NCI-H2227 (cell line): ENCODE data around the gene NBPF10.
"Not testable (repeated sequence)": the region's sequence is repeated elsewhere in the genome, so short reads cannot be mapped to it uniquely, and the experiment has no call there.

Experiments
- DNase-seq: peaks from one replicate; lab custom pipeline; 2025; ENCODE audit not compliant: unreplicated experiment; lab: John Stamatoyannopoulos, UW

NBPF10 gene

GRCh38 chr1:146144465-146144864 lies at the start of gene NBPF10:
Gene NBPF10 (minus strand): TSS chr1:146144804. CDS start chr1:146144769, 35 bp downstream.
- not testable (repeated sequence) for DNase-seq

- DNase-seq, result not testable (repeated sequence)
Observed at GRCh38 chr1:146174531-146174930, 29.9 kb upstream of the NBPF10 start.

DNA sequence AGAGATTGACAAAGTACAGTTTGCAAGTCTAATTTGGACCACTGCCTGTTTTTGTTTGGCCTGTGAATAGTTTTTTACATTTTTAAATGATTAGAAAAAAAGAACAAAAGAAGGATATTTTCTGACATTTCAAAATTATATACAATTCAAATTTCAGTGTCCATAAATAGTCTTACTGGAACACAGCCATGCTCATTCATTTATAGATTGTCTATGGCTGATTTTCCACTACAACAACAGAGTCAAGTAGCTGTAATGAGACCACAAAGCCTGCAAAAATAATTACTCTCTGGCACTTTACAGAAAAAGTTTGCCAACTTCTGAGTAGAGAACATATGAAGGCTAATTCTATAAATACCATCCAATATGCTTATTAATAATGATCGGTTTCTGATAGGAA lies 23.1 kb upstream of the NBPF10 start:
- DNase-seq, result not testable (repeated sequence)

GRCh38 chr1:146167273-146167672 lies 22.7 kb upstream of the NBPF10 start:
- not testable (repeated sequence) for DNase-seq
